ENCODE data around the gene TRAM1L1. TPM values are rescaled to one million over a fixed set of nuclear protein-coding genes. Genes with fewer than 3 reads are reported as not detected.

The TRAM1L1 gene
- under 1 TPM; 0.68 to 0.78 TPM for total RNA-seq

- no peaks in the 10 kb centered on the region for H3K27me3 ChIP-seq (replicated peaks; ENCODE audit: insufficient read depth)
- no peaks in the 10 kb centered on the region for H3K36me3 ChIP-seq
- H3K9me3 ChIP-seq = no peaks in the 10 kb centered on the region
- no peak for DNase-seq (ENCODE audit: low spot score)
- peak within 1 kb of the TSS; percentile 85 for H3K4me3 ChIP-seq
- ATAC-seq (ENCODE audit: insufficient number of reproducible peaks, low FRiP score, low read depth) = no peak
- TF ChIP-seq CTCF (IDR thresholded peaks at IDR 0.05) = no peak
- H3K27ac ChIP-seq = no peak within 1 kb of the TSS
- peaks cover 0 to 4% of the 10 kb centered on the region in 2 donors for H3K4me1 ChIP-seq (ENCODE audit: control insufficient read depth in 1 of 2, low read depth in 2 of 2)
These were observed at the start of gene TRAM1L1 for GRCh38 chr4:117084866-117085701. Gene TRAM1L1 (minus strand): TSS chr4:117085576. CDS start chr4:117085393, 183 bp downstream.

GRCh38 chr4:117134386-117134785 lies 49.0 kb upstream of the TRAM1L1 start:
- no peak for ATAC-seq (ENCODE audit: insufficient number of reproducible peaks, low FRiP score, low read depth)
- Histone ChIP-seq H3K36me3 (no peaks in the 10 kb centered on the region), H3K9me3 (no peaks in the 10 kb centered on the region), H3K27ac (no peak overlapping the region), H3K4me1 (ENCODE audit: control insufficient read depth in 1 of 2, low read depth in 2 of 2) (peaks cover 0 to 5% of the 10 kb centered on the region in 2 donors), H3K4me3 (peak overlapping the region; percentile 44), H3K27me3 (replicated peaks; ENCODE audit: insufficient read depth) (no peaks in the 10 kb centered on the region)
- no peak for DNase-seq (ENCODE audit: low spot score)
- TF ChIP-seq CTCF (IDR thresholded peaks at IDR 0.05) = peak; percentile 17

- no peak overlapping the region for H3K27ac ChIP-seq
- H3K9me3 ChIP-seq = no peaks in the 10 kb centered on the region
- no peaks in the 10 kb centered on the region for H3K4me1 ChIP-seq (ENCODE audit: control insufficient read depth in 1 of 2, low read depth in 2 of 2)
- TF ChIP-seq CTCF (IDR thresholded peaks at IDR 0.05) = no peak
- DNase-seq (ENCODE audit: low spot score) (no peak), ATAC-seq (ENCODE audit: insufficient number of reproducible peaks, low FRiP score, low read depth) (no peak)
- no peaks in the 10 kb centered on the region for H3K36me3 ChIP-seq
- H3K27me3 ChIP-seq (replicated peaks; ENCODE audit: insufficient read depth) = no peaks in the 10 kb centered on the region
- H3K4me3 ChIP-seq = no peak overlapping the region
These were observed 11.5 kb upstream of the TRAM1L1 start for GRCh38 chr4:117096886-117097285.

- Histone ChIP-seq H3K27ac (no peak overlapping the region), H3K4me1 (ENCODE audit: control insufficient read depth in 1 of 2, low read depth in 2 of 2) (no peaks in the 10 kb centered on the region), H3K9me3 (no peaks in the 10 kb centered on the region), H3K4me3 (no peak overlapping the region), H3K27me3 (replicated peaks; ENCODE audit: insufficient read depth) (no peaks in the 10 kb centered on the region), H3K36me3 (no peaks in the 10 kb centered on the region)
- DNase-seq (ENCODE audit: low spot score) = no peak
- TF ChIP-seq CTCF (IDR thresholded peaks at IDR 0.05) = no peak
- ATAC-seq (ENCODE audit: insufficient number of reproducible peaks, low FRiP score, low read depth) = no peak
These were observed 11.1 kb upstream of the TRAM1L1 start for GRCh38 chr4:117096462-117096861.

GRCh38 chr4:117093571-117093970 lies 8.2 kb upstream of the TRAM1L1 start:
- ATAC-seq (ENCODE audit: insufficient number of reproducible peaks, low FRiP score, low read depth) (no peak), DNase-seq (ENCODE audit: low spot score) (no peak)
- TF ChIP-seq CTCF (IDR thresholded peaks at IDR 0.05) = no peak

More at GRCh38 chr4:117093571-117093970, 8.2 kb upstream of the TRAM1L1 start:
- Histone ChIP-seq H3K4me3 (no peak overlapping the region), H3K27ac (no peak overlapping the region), H3K27me3 (replicated peaks; ENCODE audit: insufficient read depth) (no peaks in the 10 kb centered on the region), H3K9me3 (no peaks in the 10 kb centered on the region), H3K4me1 (ENCODE audit: control insufficient read depth in 1 of 2, low read depth in 2 of 2) (no peaks in the 10 kb centered on the region), H3K36me3 (no peaks in the 10 kb centered on the region)
